Measurements from ENCODE around the gene ABCB8. TPM values are rescaled to one million over a fixed set of nuclear protein-coding genes. Genes with fewer than 3 reads are reported as not detected.

ABCB8 gene
- total and polyA plus RNA-seq, 9 donors = 6.1 to 45.2 (median 26.3) TPM

DNA sequence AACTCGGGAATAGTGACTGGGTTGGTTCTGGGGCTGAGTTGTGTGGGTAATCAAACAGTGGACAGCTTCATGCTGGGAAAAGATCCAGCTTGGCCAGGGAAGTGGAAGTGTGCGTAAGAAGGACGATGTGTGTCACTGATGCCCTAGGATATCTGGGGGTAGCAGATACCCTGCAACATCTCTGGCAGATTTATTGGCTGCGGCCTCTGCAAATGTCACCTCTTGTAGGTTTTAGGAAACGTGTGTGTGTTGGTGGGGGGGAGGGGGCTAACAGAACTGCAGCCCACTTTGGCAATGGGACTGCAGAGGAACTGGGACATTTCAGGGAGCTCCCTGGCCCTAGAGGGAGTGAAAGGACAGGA lies 57.1 kb downstream of the ABCB8 start:
- intact Hi-C loops (cut with DNase I) = no loop called here
- H3K4me3 ChIP-seq = no peak overlapping the region

GRCh38 chr7:151085691-151086620 lies 57.7 kb downstream of the ABCB8 start, which contains the start of gene AGAP3:
Gene AGAP3, plus strand, starts transcription at chr7:151086475. Its CDS starts 267 bp downstream, at chr7:151086742.
- H3K4me3 ChIP-seq = peak within 1 kb of the TSS; percentile 70
- intact Hi-C loops (cut with DNase I) = loop anchor here in 1 of 4 donors (2.0 kb wide), 1 partner anchor 57 kb away; the partner anchor contains the start of gene ABCB8
- WGBS, 3 donors = 0 to 1% (median 0%) methylated on average over 19 to 83 of the region's 84 CpGs
- peak within 1 kb of the TSS; percentile 77 to 86 for H3K27ac ChIP-seq
- H3K27me3 ChIP-seq = no peaks in the 10 kb centered on the region
- peaks cover 40% of the 10 kb centered on the region for H3K4me1 ChIP-seq (ENCODE audit: insufficient read depth)
- TF ChIP-seq CTCF (IDR thresholded peaks at IDR 0.05) (no peak), EP300 (IDR thresholded peaks at IDR 0.05) (no peak), POLR2A (IDR thresholded peaks at IDR 0.05) (no peak)
- H3K36me3 ChIP-seq = no peaks in the 10 kb centered on the region
- no peaks in the 10 kb centered on the region for H3K9me3 ChIP-seq
- DNase-seq = peak; percentile 82 to 87 (median 86)

More for the DNA sequence above, 57.1 kb downstream of the ABCB8 start:
- DNase-seq = peak in 2 of 5 donors; percentile 37 to 47
- Histone ChIP-seq H3K9me3 (no peaks in the 10 kb centered on the region), H3K27me3 (no peaks in the 10 kb centered on the region), H3K36me3 (no peaks in the 10 kb centered on the region), H3K4me1 (ENCODE audit: insufficient read depth) (peaks cover 40% of the 10 kb centered on the region), H3K27ac (peak overlapping the region in 1 of 2 donors; percentile 61)
- TF ChIP-seq CTCF (IDR thresholded peaks at IDR 0.05) (no peak), POLR2A (IDR thresholded peaks at IDR 0.05) (no peak)
- WGBS, 3 donors = 26 to 44% (median 37%) methylated on average over 5 of the region's 5 CpGs

GRCh38 chr7:151086802-151087244 lies 58.6 kb downstream of the ABCB8 start:
- Histone ChIP-seq H3K4me3 (peak overlapping the region; percentile 70), H3K27ac (peak overlapping the region; percentile 77 to 86), H3K36me3 (no peaks in the 10 kb centered on the region), H3K27me3 (no peaks in the 10 kb centered on the region), H3K9me3 (no peaks in the 10 kb centered on the region), H3K4me1 (ENCODE audit: insufficient read depth) (peaks cover 35% of the 10 kb centered on the region)
- peak in 1 of 5 donors; percentile 65 for DNase-seq
- intact Hi-C loops (cut with DNase I) = loop anchor here in 1 of 4 donors (2.0 kb wide), 1 partner anchor 58 kb away; the partner anchor contains the start of gene ABCB8
- 0% methylated on average over 22 to 44 of the region's 56 CpGs for WGBS, 3 donors
- no peak for TF ChIP-seq POLR2A (IDR thresholded peaks at IDR 0.05)
- TF ChIP-seq CTCF (IDR thresholded peaks at IDR 0.05) = no peak
- no peak for TF ChIP-seq EP300 (IDR thresholded peaks at IDR 0.05)

GRCh38 chr7:151087245-151088018 lies 59.2 kb downstream of the ABCB8 start:
- peak; percentile 61 to 83 (median 77) for DNase-seq
- peak overlapping the region; percentile 70 for H3K4me3 ChIP-seq
- H3K4me1 ChIP-seq (ENCODE audit: insufficient read depth) = peaks cover 29% of the 10 kb centered on the region
- intact Hi-C loops (cut with DNase I) = loop anchor here in 1 of 4 donors (2.0 kb wide), 1 partner anchor 59 kb away; the partner anchor contains the start of gene ABCB8
- H3K9me3 ChIP-seq = no peaks in the 10 kb centered on the region
- no peaks in the 10 kb centered on the region for H3K36me3 ChIP-seq
- peak overlapping the region; percentile 77 to 86 for H3K27ac ChIP-seq
- no peaks in the 10 kb centered on the region for H3K27me3 ChIP-seq
- 1 to 2% (median 1%) methylated on average over 22 to 70 of the region's 70 CpGs for WGBS, 3 donors
- no peak for TF ChIP-seq POLR2A (IDR thresholded peaks at IDR 0.05)
- TF ChIP-seq CTCF (IDR thresholded peaks at IDR 0.05) = peak in 2 of 3 donors; percentile 22 to 43
